Measurements from ENCODE around the gene WASF1. TPM values are rescaled to one million over a fixed set of nuclear protein-coding genes. Genes with fewer than 3 reads are reported as not detected.

The WASF1 gene
- total and polyA plus RNA-seq, 4 donors, result 1.9 to 4.6 (median 3.3) TPM

DNA sequence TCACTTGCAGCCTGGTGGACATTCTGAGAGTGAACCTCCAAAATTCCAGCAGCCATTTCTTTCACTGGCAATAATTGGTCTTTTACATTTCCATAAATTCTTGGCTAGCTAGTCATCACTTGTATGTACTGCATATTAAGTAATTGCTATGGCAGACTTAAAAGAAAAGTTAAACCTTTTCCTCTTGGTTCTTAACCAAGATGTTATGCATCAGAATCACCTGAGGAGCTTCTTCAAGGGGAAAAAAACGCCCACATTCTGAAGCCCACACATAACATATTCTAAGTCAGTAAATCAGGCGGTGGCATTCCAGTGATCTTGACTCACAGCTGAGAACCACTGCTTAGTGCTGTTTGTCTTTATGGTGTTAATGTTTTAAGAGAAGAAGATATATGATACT lies 37.8 kb upstream of the WASF1 start:
- no peaks in the 10 kb centered on the region for H3K9me3 ChIP-seq (ENCODE audit: control insufficient read depth in 4 of 4, insufficient read depth in 3 of 4, low read length in 3 of 4)
- ATAC-seq (ENCODE audit: insufficient read depth, low FRiP score) (no peak), DNase-seq (no peak)
- no peak overlapping the region for H3K4me3 ChIP-seq
- 91 to 94% methylated on average over 2 of the region's 2 CpGs for WGBS, 2 donors
- H3K36me3 ChIP-seq (ENCODE audit: control insufficient read depth in 4 of 4, insufficient read depth in 4 of 4, low read length in 4 of 4), result peaks cover 17 to 35% (median 27%) of the 10 kb centered on the region in 4 donors
- H3K27me3 ChIP-seq (ENCODE audit: control insufficient read depth in 3 of 3, insufficient read depth in 3 of 3, low read length in 2 of 3), result no peaks in the 10 kb centered on the region
- TF ChIP-seq, protein P1, sequence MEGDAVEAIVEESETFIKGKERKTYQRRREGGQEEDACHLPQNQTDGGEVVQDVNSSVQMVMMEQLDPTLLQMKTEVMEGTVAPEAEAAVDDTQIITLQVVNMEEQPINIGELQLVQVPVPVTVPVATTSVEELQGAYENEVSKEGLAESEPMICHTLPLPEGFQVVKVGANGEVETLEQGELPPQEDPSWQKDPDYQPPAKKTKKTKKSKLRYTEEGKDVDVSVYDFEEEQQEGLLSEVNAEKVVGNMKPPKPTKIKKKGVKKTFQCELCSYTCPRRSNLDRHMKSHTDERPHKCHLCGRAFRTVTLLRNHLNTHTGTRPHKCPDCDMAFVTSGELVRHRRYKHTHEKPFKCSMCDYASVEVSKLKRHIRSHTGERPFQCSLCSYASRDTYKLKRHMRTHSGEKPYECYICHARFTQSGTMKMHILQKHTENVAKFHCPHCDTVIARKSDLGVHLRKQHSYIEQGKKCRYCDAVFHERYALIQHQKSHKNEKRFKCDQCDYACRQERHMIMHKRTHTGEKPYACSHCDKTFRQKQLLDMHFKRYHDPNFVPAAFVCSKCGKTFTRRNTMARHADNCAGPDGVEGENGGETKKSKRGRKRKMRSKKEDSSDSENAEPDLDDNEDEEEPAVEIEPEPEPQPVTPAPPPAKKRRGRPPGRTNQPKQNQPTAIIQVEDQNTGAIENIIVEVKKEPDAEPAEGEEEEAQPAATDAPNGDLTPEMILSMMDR (IDR thresholded peaks at IDR 0.05; ENCODE audit: control extremely low read depth, extremely low read depth), result no peak
- no peak overlapping the region for H3K9ac ChIP-seq (ENCODE audit: insufficient read depth in 1 of 2, low read length in 2 of 2)
- no peaks in the 10 kb centered on the region for H3K4me1 ChIP-seq (ENCODE audit: control insufficient read depth in 5 of 5, insufficient read depth in 5 of 5, low read length in 5 of 5)
- no peak overlapping the region for H3K27ac ChIP-seq (ENCODE audit: low read depth in 1 of 2, low read length in 1 of 2)

DNA sequence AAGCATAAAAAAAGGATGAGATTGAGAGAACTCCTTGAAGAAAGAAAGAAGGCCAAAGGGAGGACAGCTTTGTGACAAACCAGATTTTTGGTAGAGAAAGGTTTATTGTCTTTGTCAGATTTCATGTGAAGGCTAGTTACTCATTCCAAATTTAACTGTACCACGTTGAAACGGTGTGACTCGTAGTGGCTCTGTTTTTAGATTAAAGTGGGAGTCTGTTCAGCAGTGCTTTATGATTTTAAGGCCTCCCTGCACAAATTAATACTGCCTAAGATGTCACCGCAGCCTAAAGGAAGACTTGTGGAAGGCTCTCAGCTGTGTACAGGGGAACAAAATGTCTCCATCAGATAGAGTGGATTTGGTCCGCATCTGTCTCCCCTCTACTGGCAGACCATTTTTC lies 36.7 kb upstream of the WASF1 start:
- no peak overlapping the region for H3K27ac ChIP-seq (ENCODE audit: low read depth in 1 of 2, low read length in 1 of 2)
- no peak overlapping the region for H3K9ac ChIP-seq (ENCODE audit: insufficient read depth in 1 of 2, low read length in 2 of 2)
- no peaks in the 10 kb centered on the region for H3K4me1 ChIP-seq (ENCODE audit: control insufficient read depth in 5 of 5, insufficient read depth in 5 of 5, low read length in 5 of 5)
- ATAC-seq (ENCODE audit: insufficient read depth, low FRiP score) (no peak), DNase-seq (no peak)
- no peaks in the 10 kb centered on the region for H3K9me3 ChIP-seq (ENCODE audit: control insufficient read depth in 4 of 4, insufficient read depth in 3 of 4, low read length in 3 of 4)
- H3K27me3 ChIP-seq (ENCODE audit: control insufficient read depth in 3 of 3, insufficient read depth in 3 of 3, low read length in 2 of 3), result no peaks in the 10 kb centered on the region
- WGBS, 2 donors, result 96 to 97% methylated on average over 5 of the region's 5 CpGs
- TF ChIP-seq, protein P1 (IDR thresholded peaks at IDR 0.05; ENCODE audit: control extremely low read depth, extremely low read depth), result no peak
- H3K4me3 ChIP-seq, result no peak overlapping the region
- peaks cover 18 to 43% (median 27%) of the 10 kb centered on the region in 4 donors for H3K36me3 ChIP-seq (ENCODE audit: control insufficient read depth in 4 of 4, insufficient read depth in 4 of 4, low read length in 4 of 4)

- TF ChIP-seq, protein P1 (IDR thresholded peaks at IDR 0.05; ENCODE audit: control extremely low read depth, extremely low read depth), result no peak
- DNase-seq (no peak), ATAC-seq (ENCODE audit: insufficient read depth, low FRiP score) (no peak)
- Histone ChIP-seq H3K4me3 (no peak overlapping the region), H3K27me3 (ENCODE audit: control insufficient read depth in 3 of 3, insufficient read depth in 3 of 3, low read length in 2 of 3) (no peaks in the 10 kb centered on the region), H3K9me3 (ENCODE audit: control insufficient read depth in 4 of 4, insufficient read depth in 3 of 4, low read length in 3 of 4) (no peaks in the 10 kb centered on the region), H3K9ac (ENCODE audit: insufficient read depth in 1 of 2, low read length in 2 of 2) (no peak overlapping the region), H3K36me3 (ENCODE audit: control insufficient read depth in 4 of 4, insufficient read depth in 4 of 4, low read length in 4 of 4) (peaks cover 19 to 35% (median 26%) of the 10 kb centered on the region in 4 donors), H3K27ac (ENCODE audit: low read depth in 1 of 2, low read length in 1 of 2) (no peak overlapping the region), H3K4me1 (ENCODE audit: control insufficient read depth in 5 of 5, insufficient read depth in 5 of 5, low read length in 5 of 5) (no peaks in the 10 kb centered on the region)
- 78 to 79% methylated on average over 1 of the region's 1 CpG for WGBS, 2 donors
Measured at GRCh38 chr6:110214338-110214737, 34.9 kb upstream of the WASF1 start.

GRCh38 chr6:110211753-110212152 lies 32.3 kb upstream of the WASF1 start:
- no peak overlapping the region for H3K9ac ChIP-seq (ENCODE audit: insufficient read depth in 1 of 2, low read length in 2 of 2)
- TF ChIP-seq, protein P1 (IDR thresholded peaks at IDR 0.05; ENCODE audit: control extremely low read depth, extremely low read depth), result no peak
- no peaks in the 10 kb centered on the region for H3K4me1 ChIP-seq (ENCODE audit: control insufficient read depth in 5 of 5, insufficient read depth in 5 of 5, low read length in 5 of 5)
- H3K9me3 ChIP-seq (ENCODE audit: control insufficient read depth in 4 of 4, insufficient read depth in 3 of 4, low read length in 3 of 4), result no peaks in the 10 kb centered on the region
- 93% methylated on average over 1 of the region's 1 CpG for WGBS, 2 donors
- H3K27me3 ChIP-seq (ENCODE audit: control insufficient read depth in 3 of 3, insufficient read depth in 3 of 3, low read length in 2 of 3), result no peaks in the 10 kb centered on the region
- H3K4me3 ChIP-seq, result no peak overlapping the region
- H3K36me3 ChIP-seq (ENCODE audit: control insufficient read depth in 4 of 4, insufficient read depth in 4 of 4, low read length in 4 of 4), result peaks cover 15 to 29% (median 20%) of the 10 kb centered on the region in 4 donors
- no peak for DNase-seq
- no peak for ATAC-seq (ENCODE audit: insufficient read depth, low FRiP score)
- H3K27ac ChIP-seq (ENCODE audit: low read depth in 1 of 2, low read length in 1 of 2), result no peak overlapping the region
